ENCODE results near the gene TPCN1.

Gene TPCN1

GRCh38 chr12:113293100-113293499, 71.8 kb downstream of the TPCN1 start:
- Histone ChIP-seq H3K9me3 (ENCODE audit: control insufficient read depth, insufficient read depth, low read depth, low read length) (no peaks in the 10 kb centered on the region), H3K4me1 (ENCODE audit: control insufficient read depth, insufficient read depth, low read length) (no peaks in the 10 kb centered on the region), H3K4me3 (ENCODE audit: low read depth, low read length) (no peak overlapping the region), H3K27ac (ENCODE audit: extremely low read depth, low read depth, low read length) (no peak overlapping the region), H3K36me3 (ENCODE audit: control insufficient read depth in 2 of 2, insufficient read depth in 1 of 2, low read length in 2 of 2) (peaks cover 0 to 13% of the 10 kb centered on the region in 2 experiments; a peak in 2 of 3 replicates)
- ChIA-PET CTCF (no interaction called here), POLR2A (no interaction called here)
- TF ChIP-seq ZNF140 (tag by site-specific recombination; IDR thresholded peaks at IDR 0.05), result no peak
- peak; percentile 85 for TF ChIP-seq PRDM10 (tag by site-specific recombination; IDR thresholded peaks at IDR 0.05)

GRCh38 chr12:113295886-113296556, 74.8 kb downstream of the TPCN1 start:
- Histone ChIP-seq H3K9me3 (ENCODE audit: control insufficient read depth, insufficient read depth, low read depth, low read length) (no peaks in the 10 kb centered on the region), H3K4me3 (ENCODE audit: low read depth, low read length) (no peak overlapping the region), H3K27ac (ENCODE audit: extremely low read depth, low read depth, low read length) (no peak overlapping the region), H3K36me3 (ENCODE audit: control insufficient read depth in 2 of 2, insufficient read depth in 1 of 2, low read length in 2 of 2) (peaks cover 0 to 9% of the 10 kb centered on the region in 2 experiments; a peak in 2 of 3 replicates), H3K4me1 (ENCODE audit: control insufficient read depth, insufficient read depth, low read length) (peaks cover 5% of the 10 kb centered on the region; the same call in 1 of the 2 replicates)
- POLR2A ChIA-PET, result interaction anchor here (1.2 kb wide), 1 partner anchor 15 kb away, joined by 3 read pairs; no protein-coding TSS in a partner anchor
- TF ChIP-seq ZNF112 (tag by site-specific recombination; IDR thresholded peaks at IDR 0.05), result no peak
- CTCF ChIA-PET, result no interaction called here

GRCh38 chr12:113296557-113297213, 75.4 kb downstream of the TPCN1 start:
- Histone ChIP-seq H3K9me3 (ENCODE audit: control insufficient read depth, insufficient read depth, low read depth, low read length) (no peaks in the 10 kb centered on the region), H3K4me1 (ENCODE audit: control insufficient read depth, insufficient read depth, low read length) (peaks cover 5% of the 10 kb centered on the region; the same call in 1 of the 2 replicates), H3K36me3 (ENCODE audit: control insufficient read depth in 2 of 2, insufficient read depth in 1 of 2, low read length in 2 of 2) (peaks cover 0 to 9% of the 10 kb centered on the region in 2 experiments; a peak in 2 of 3 replicates), H3K4me3 (ENCODE audit: low read depth, low read length) (no peak overlapping the region), H3K27ac (ENCODE audit: extremely low read depth, low read depth, low read length) (no peak overlapping the region)
- ChIA-PET POLR2A (no interaction called here), CTCF (no interaction called here)
- TF ChIP-seq ZNF223 (tag by site-specific recombination; IDR thresholded peaks at IDR 0.05), result no peak
- TF ChIP-seq ZNF202 (tag by site-specific recombination; IDR thresholded peaks at IDR 0.05; ENCODE audit: borderline replicate concordance), result no peak

- Histone ChIP-seq H3K4me3 (ENCODE audit: low read depth, low read length) (no peak overlapping the region), H3K36me3 (ENCODE audit: control insufficient read depth in 2 of 2, insufficient read depth in 1 of 2, low read length in 2 of 2) (peaks cover 0 to 9% of the 10 kb centered on the region in 2 experiments; a peak in 2 of 3 replicates), H3K27ac (ENCODE audit: extremely low read depth, low read depth, low read length) (no peak overlapping the region), H3K9me3 (ENCODE audit: control insufficient read depth, insufficient read depth, low read depth, low read length) (no peaks in the 10 kb centered on the region), H3K4me1 (ENCODE audit: control insufficient read depth, insufficient read depth, low read length) (peaks cover 5% of the 10 kb centered on the region; the same call in 1 of the 2 replicates)
- ChIA-PET CTCF (no interaction called here), POLR2A (no interaction called here)
- TF ChIP-seq ZBTB17 (tag by site-specific recombination; IDR thresholded peaks at IDR 0.05) (no peak), ZNF292 (tag by site-specific recombination; IDR thresholded peaks at IDR 0.05; ENCODE audit: borderline replicate concordance, low read depth) (no peak), ZBTB8A (tag by site-specific recombination; IDR thresholded peaks at IDR 0.05) (no peak), ZBTB49 (tag by site-specific recombination; IDR thresholded peaks at IDR 0.05; ENCODE audit: low read depth) (no peak), HOXC10 (CRISPR knock-in tag; IDR thresholded peaks at IDR 0.05) (no peak), ZBTB48 (tag by site-specific recombination; IDR thresholded peaks at IDR 0.05) (no peak), ZFP41 (tag by site-specific recombination; IDR thresholded peaks at IDR 0.05; ENCODE audit: borderline replicate concordance) (no peak), ZNF26 (tag by site-specific recombination; IDR thresholded peaks at IDR 0.05) (no peak), ZFHX2 (tag by site-specific recombination; conservative IDR thresholded peaks at IDR 0.05) (no peak), ZNF280D (tag by site-specific recombination; IDR thresholded peaks at IDR 0.05) (no peak)
Observed at GRCh38 chr12:113297214-113297587, 75.9 kb downstream of the TPCN1 start.

Data from HEK293 (cell line).